Mononuclear cell (primary cell): ENCODE data around the gene PERM1. TPM values are rescaled to one million over a fixed set of nuclear protein-coding genes. Genes with fewer than 3 reads are reported as not detected.

Experiments
- H3K27me3 ChIP-seq: 2 replicates; pipeline ENCODE4 v1.6.0; 2011; ENCODE audit warnings: low read length, control low read depth; ENCODE audit not compliant: insufficient read depth
- H3K4me1 ChIP-seq: 2 replicates; pipeline ENCODE4 v1.5.1; 2011; ENCODE audit warnings: mild to moderate bottlenecking, low read length, control low read depth; ENCODE audit not compliant: insufficient read depth
- H3K4me3 ChIP-seq: 2 replicates; pipeline ENCODE4 v1.5.1; 2011; ENCODE audit warnings: mild to moderate bottlenecking, low read length, moderate library complexity
- H3K9me3 ChIP-seq: 2 replicates; pipeline ENCODE4 v1.5.1; 2011; ENCODE audit warnings: low read depth, mild to moderate bottlenecking, control low read depth, low read length
- total RNA-seq: library from RNA; depleted of rRNA; stranded (reverse); fragments of >200 nt; gene quantifications from one replicate; pipeline ENCODE4 v1.2.3, GENCODE V29; 2012

The PERM1 gene
- total RNA-seq, 1 donor = 0.10 TPM

DNA sequence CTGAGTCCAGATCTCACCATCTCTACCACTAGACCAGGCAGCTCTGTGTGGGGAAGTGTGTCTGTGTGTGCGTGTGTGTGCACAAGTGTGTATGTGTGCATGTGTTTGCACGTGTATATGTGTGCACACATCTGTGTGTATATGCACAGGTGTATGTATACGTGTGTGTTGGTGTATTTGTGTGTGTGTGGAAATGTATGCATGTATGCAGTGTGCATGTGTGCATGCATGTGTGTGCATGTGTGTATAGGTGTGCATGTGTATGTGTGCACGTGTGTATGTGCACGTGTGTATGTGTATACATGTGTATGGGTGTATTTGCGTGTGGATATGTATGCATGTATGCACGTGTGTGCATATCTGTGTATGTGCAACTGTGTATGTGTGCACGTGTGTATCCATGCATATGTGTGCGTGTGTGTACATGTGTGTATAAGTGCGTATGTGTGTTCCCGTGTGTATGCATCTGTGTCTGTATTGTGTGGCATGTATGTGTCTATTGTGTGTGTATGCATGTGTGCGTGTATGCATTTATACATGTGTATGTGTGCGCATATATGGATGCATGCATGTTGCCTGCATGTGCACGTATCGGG is 12.5 kb downstream of the PERM1 start:
- no peaks in the 10 kb centered on the region for H3K9me3 ChIP-seq
- H3K4me1 ChIP-seq = peaks cover 19% of the 10 kb centered on the region
- H3K27me3 ChIP-seq = peaks cover 6% of the 10 kb centered on the region
- H3K4me3 ChIP-seq = no peak overlapping the region

DNA sequence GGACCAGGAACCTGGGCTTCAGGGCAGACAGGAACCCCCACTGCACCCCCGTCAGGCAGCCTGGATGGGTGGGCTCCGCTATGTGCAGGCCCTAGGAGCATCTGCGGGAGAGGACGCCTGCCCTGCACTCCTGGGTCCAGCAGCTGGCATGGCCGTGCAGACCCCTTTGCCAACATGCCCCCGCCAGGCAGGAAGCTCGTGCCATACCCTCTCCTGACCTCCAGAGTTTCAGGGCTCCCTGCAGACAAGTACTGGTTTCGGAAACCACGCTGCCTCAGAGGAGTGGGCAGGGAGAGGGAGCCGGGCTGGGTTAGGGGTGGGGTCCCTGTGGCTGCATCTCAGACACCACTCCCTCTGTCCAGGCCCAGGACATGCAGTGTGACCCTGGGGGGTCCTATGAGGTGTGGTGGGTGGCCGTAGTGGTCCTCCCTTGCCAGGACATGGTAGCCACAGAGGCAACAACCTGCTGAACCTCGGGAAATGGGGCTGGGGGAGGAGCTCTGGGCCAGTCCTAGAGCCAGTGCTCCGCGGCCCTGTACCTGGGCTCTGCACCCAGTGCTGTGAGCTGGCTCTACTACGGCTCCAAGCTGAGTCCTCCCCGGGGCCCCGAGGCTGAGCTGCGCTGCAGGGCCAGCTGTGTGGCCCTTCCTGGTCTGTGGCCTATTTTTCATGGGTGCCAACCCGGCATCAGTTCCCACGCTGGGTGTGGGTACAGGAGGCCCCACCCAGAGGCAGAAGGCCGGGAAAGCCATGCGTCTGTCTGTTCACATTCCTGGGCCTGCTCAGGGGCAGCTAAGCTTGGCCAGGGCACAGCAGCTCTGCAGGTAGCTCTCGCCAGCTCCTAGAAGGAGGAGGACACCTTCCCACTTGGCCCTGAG is 14.2 kb downstream of the PERM1 start:
- no peaks in the 10 kb centered on the region for H3K9me3 ChIP-seq
- peaks cover 6% of the 10 kb centered on the region for H3K27me3 ChIP-seq
- peaks cover 19% of the 10 kb centered on the region for H3K4me1 ChIP-seq
- H3K4me3 ChIP-seq = no peak overlapping the region

GRCh38 chr1:966704-967300 is 15.1 kb downstream of the PERM1 start:
- Histone ChIP-seq H3K27me3 (peaks cover 6% of the 10 kb centered on the region), H3K4me3 (peak overlapping the region; percentile 46), H3K9me3 (no peaks in the 10 kb centered on the region), H3K4me1 (peaks cover 19% of the 10 kb centered on the region)

DNA sequence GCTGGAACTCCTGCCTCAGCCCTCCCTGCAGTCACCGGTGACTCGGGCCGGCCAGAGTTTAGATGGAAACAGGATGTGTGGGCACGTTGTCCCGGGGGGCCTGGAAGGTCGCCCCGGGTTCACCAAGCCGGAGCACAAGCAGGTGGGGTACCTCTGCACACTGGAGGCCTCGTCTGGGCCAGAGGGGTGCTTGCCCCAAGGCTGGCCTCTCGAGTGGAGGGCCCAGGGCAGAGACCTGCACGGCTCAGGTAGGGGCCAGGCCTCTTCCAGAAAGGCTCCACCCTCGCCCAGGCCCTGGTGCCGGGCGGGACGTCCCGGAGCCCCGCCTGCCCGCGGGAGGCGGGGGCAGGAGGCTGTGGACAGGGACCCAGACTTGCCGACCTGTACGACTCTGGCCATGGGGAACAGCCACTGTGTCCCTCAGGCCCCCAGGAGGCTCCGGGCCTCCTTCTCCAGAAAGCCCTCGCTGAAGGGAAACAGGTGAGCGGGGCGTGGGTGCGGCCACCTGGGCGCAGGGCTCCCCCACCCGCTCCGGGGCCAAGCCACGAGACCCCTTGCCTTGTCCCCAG is 15.7 kb downstream of the PERM1 start, which contains the start of gene PLEKHN1:
TSS of gene PLEKHN1 (plus strand) at position 348 of the 569 bp plus-strand sequence. CDS start at position 398, 50 bp downstream.
- Histone ChIP-seq H3K9me3 (no peaks in the 10 kb centered on the region), H3K4me3 (peak within 1 kb of the TSS; percentile 46), H3K27me3 (peaks cover 3% of the 10 kb centered on the region), H3K4me1 (peaks cover 22% of the 10 kb centered on the region)

DNA sequence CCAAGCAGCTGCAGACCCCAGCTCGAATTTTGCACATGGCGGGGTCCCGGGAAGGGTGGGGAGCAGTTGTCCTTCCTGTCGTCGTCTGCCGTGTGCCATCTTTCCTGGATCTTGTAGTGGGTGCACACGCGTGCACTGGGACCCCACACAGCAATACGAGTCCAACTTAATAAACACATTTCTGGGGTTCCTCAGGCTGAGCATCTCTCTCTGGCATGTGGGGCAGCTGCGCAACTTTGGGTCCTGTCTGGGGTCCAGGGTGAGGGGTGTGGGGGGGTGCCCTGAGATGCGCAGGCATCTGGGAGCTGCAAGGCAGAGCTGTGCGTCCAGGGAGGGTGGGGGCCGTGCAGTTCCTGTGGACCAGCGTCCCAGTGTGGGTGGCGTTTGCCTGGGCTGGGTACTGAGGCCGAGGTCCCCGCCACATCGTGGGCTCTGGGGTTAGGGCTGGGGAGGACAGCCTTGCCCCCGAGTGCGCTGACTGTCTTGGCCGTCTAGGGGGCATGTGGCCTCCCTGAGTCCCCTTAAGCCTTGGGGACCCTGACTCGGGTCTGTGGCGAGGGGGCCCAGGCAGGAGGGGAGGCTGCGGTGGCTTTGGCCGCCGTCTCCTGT is 16.3 kb downstream of the PERM1 start:
- H3K27me3 ChIP-seq = peaks cover 3% of the 10 kb centered on the region
- no peak overlapping the region for H3K4me3 ChIP-seq
- H3K9me3 ChIP-seq = no peaks in the 10 kb centered on the region
- H3K4me1 ChIP-seq = peaks cover 24% of the 10 kb centered on the region

GRCh38 chr1:964691-965525 is 17.0 kb downstream of the PERM1 start:
- Histone ChIP-seq H3K9me3 (no peaks in the 10 kb centered on the region), H3K27me3 (peaks cover 3% of the 10 kb centered on the region)

DNA sequence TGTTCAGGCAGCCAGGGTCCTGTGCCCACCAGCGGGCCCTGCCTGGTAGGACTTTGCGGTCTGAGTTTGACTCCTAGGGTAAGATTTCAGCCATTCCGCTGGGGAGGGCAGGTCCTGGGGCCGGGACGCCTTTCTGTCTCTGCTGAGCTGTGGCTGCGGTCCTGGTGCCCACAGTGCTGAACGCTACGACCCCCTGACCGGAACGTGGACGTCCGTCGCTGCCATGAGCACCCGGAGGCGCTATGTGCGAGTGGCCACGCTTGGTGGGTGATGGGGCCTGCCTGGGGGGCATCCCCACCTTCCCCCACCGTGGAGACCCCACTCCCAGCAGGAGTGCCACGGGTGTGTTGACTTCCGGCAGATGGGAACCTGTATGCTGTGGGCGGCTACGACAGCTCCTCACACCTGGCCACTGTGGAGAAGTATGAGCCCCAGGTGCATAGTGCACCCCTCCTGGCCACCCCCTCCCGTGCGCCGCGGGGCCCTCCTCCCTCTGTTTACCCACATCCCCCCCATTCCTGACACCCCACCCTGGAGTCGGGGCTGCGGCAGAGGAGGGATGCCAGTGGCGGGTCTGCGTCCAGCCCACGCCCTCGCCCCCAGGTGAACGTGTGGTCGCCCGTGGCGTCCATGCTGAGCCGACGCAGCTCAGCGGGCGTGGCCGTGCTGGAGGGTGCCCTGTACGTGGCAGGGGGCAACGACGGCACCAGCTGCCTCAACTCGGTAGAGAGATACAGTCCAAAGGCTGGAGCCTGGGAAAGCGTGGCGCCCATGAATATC is 18.0 kb downstream of the PERM1 start:
- no peaks in the 10 kb centered on the region for H3K27me3 ChIP-seq
- no peaks in the 10 kb centered on the region for H3K9me3 ChIP-seq
- H3K4me3 ChIP-seq = no peak overlapping the region
- H3K4me1 ChIP-seq = peaks cover 30% of the 10 kb centered on the region

More at GRCh38 chr1:964691-965525, 17.0 kb downstream of the PERM1 start:
- Histone ChIP-seq H3K4me3 (no peak overlapping the region), H3K4me1 (peaks cover 24% of the 10 kb centered on the region)

GRCh38 chr1:963301-963651 is 18.6 kb downstream of the PERM1 start:
- H3K9me3 ChIP-seq = no peaks in the 10 kb centered on the region
- no peak overlapping the region for H3K4me3 ChIP-seq
- H3K4me1 ChIP-seq = peaks cover 34% of the 10 kb centered on the region
- no peaks in the 10 kb centered on the region for H3K27me3 ChIP-seq

DNA sequence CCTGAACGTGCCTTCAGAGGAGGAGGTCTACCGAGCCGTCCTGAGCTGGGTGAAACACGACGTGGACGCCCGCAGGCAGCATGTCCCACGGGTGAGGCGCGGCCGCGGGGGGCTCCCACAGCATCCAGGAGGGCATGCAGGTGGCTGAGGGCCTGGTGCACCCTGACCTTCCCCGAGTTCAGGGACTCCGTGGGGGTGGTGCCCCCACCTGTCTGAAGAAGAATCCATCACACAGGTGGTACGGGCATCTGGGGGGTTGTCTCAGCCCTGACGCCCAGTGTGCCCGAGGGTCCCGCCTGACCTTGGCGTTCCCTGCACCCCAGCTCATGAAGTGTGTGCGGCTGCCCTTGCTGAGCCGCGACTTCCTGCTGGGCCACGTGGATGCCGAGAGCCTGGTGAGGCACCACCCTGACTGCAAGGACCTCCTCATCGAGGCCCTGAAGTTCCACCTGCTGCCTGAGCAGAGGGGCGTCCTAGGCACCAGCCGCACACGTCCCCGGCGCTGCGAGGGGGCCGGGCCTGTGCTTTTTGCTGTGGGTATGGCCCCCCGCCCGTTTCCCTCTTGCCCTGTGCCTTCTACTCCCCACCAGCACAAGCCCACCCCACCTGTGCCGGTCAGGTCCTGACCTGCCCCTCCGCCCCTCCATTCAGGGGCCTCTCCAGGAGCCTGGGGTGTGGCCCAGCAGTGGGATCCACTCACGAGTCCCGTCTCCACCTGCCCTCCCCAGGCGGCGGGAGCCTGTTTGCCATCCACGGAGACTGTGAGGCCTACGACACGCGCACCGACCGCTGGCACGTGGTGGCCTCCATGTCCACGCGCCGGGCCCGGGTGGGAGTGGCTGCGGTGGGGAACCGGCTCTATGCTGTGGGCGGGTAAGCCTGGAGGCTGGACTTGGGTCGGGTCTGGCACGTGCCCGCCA is 19.3 kb downstream of the PERM1 start:
- H3K9me3 ChIP-seq = no peaks in the 10 kb centered on the region
- H3K27me3 ChIP-seq = no peaks in the 10 kb centered on the region
- peaks cover 40% of the 10 kb centered on the region for H3K4me1 ChIP-seq
- H3K4me3 ChIP-seq = no peak overlapping the region

DNA sequence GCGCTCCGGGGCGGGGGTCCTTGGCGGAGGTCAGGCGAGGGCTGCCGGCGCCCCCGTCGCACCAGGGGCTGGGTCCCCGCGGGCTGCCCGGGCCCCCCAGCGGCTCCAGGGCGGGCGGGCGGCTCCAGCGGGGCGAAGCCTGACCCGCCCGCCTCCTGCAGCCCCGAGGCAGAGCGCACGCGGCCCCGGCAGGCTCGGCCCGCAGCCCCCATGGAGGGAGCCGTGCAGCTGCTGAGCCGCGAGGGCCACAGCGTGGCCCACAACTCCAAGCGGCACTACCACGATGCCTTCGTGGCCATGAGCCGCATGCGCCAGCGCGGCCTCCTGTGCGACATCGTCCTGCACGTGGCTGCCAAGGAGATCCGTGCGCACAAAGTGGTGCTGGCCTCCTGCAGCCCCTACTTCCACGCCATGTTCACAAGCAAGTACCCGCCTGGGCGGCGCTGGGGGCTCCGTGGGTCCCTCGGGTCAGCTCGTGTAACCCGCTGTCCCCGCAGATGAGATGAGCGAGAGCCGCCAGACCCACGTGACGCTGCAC is 20.7 kb downstream of the PERM1 start:
- Histone ChIP-seq H3K27me3 (no peaks in the 10 kb centered on the region), H3K4me3 (peak overlapping the region; percentile 41), H3K9me3 (no peaks in the 10 kb centered on the region), H3K4me1 (peaks cover 36% of the 10 kb centered on the region)

DNA sequence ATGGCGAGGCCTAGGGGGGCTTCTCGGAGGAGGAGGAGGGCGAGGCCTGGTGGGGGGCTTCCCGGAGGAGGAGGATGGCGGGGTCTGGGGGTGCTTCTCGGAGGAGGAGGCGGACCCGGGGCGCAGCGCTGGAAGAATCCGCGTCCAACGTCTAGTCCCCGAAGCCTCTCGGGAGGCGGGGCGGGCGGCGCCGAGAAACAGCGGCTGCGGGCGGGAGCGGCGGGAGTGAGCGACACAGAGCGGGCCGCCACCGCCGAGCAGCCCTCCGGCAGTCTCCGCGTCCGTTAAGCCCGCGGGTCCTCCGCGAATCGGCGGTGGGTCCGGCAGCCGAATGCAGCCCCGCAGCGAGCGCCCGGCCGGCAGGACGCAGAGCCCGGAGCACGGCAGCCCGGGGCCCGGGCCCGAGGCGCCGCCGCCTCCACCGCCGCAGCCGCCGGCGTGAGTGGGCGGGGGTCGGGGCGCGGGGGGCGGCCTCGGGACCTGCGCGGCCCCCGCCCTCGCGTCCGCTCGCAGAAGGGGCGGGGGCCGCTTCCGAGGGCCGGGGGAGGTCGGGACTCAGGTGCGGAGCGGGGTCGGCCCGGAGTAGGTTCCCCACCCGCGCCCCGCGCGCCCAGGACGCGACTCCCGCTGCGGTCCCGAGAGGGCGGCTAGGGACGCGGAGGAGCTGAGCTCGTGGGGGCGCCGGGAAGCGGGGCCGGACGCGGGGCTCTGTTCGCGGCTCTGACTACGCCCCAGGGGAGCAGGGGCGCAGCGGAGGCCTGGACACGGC is 21.3 kb downstream of the PERM1 start, which contains the start of gene KLHL17:
TSS of gene KLHL17 (plus strand) at position 222 of the 769 bp plus-strand sequence. CDS start at position 332, 110 bp downstream.
- Histone ChIP-seq H3K9me3 (no peaks in the 10 kb centered on the region), H3K4me3 (peak within 1 kb of the TSS; percentile 41)

More for the DNA sequence above, 21.3 kb downstream of the PERM1 start, which contains the start of gene KLHL17:
- no peaks in the 10 kb centered on the region for H3K27me3 ChIP-seq
- H3K4me1 ChIP-seq = peaks cover 35% of the 10 kb centered on the region
